Measurements from ENCODE around the gene PRKCE.

PRKCE gene

DNA sequence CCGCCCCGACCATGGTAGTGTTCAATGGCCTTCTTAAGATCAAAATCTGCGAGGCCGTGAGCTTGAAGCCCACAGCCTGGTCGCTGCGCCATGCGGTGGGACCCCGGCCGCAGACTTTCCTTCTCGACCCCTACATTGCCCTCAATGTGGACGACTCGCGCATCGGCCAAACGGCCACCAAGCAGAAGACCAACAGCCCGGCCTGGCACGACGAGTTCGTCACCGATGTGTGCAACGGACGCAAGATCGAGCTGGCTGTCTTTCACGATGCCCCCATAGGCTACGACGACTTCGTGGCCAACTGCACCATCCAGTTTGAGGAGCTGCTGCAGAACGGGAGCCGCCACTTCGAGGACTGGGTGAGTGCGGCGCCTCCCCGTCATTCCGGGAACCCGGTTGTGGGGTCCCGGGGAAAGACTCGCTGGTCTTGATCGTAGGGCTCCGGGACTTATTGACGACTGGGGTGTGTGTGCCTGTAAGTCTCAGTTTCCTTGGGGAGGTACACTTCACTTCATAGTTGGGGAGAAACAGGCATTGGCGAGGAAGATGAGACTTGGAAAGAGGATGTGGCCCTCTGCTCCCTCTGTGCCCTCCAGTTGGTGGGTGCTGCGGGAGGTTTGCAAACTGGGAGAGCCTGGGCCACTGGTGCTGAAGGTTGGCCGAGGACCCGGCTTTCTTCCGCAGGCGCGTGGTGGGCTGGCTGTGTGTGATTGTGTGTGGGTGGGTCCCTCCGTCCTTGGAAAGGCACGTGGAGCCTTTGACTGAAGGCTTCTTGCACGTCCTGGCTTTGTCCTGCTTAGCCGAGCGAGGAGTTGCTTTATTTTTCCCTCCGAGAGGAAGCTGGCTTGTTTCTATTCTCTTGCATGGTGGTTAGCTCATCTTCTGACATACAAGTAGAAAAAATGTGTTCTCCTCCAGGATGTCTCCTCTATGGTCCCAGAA is 886 bp downstream of the PRKCE start:
- no peaks in the 10 kb centered on the region for H3K9me3 ChIP-seq (ENCODE audit: control insufficient read depth, low read length)
- peak overlapping the region; percentile 77 for H3K9ac ChIP-seq (ENCODE audit: low read length)
- no peaks in the 10 kb centered on the region for H3K36me3 ChIP-seq (ENCODE audit: control insufficient read depth, insufficient read depth, low read length)
- H3K27me3 ChIP-seq (ENCODE audit: control insufficient read depth, insufficient read depth, low read length) = no peaks in the 10 kb centered on the region
- peak overlapping the region; percentile 57 for H3K4me3 ChIP-seq (ENCODE audit: low read length)
- no peaks in the 10 kb centered on the region for H3K4me1 ChIP-seq (ENCODE audit: control insufficient read depth, insufficient read depth, low read length)

DNA sequence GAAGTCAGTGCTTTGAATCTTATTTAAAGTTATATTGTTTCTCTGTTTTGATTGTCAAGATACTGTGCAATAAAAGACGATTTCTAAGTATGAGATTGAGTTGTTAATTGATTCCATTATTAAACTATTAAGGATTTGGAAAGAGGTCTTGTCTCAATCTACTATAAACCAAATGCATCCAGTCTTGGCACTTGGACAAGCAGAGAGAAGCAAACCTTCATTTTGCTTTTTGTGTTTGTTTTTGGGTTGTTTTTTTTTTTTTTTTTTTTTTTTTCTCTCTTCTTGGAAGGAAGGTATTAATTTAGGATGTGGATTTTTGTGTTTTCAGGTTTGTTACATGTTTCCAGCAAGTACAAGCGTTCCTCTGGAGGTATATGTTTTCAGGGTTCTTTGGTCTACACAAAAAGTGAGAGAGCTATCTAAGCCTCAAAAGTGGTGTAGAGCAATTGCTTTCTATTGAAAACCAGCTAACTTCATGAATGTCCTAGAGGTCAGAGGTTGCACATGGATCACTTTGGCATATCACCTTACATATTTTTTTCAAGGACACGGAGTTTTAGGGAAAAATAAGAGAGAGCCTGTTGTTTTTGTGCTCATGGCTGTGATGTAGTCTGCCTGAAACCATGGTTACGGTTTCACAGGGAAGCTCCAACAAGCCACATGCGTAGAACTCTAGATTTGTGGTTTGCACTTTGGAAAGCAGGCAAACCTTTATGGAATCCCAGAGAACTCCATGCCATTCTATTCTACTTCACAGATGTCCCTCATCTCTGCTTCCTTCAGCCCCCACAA is 1.8 kb downstream of the PRKCE start:
- Histone ChIP-seq H3K4me3 (ENCODE audit: low read length) (no peak overlapping the region), H3K9ac (ENCODE audit: low read length) (no peak overlapping the region), H3K27me3 (ENCODE audit: control insufficient read depth, insufficient read depth, low read length) (no peaks in the 10 kb centered on the region), H3K36me3 (ENCODE audit: control insufficient read depth, insufficient read depth, low read length) (no peaks in the 10 kb centered on the region), H3K9me3 (ENCODE audit: control insufficient read depth, low read length) (no peaks in the 10 kb centered on the region), H3K4me1 (ENCODE audit: control insufficient read depth, insufficient read depth, low read length) (no peaks in the 10 kb centered on the region)

DNA sequence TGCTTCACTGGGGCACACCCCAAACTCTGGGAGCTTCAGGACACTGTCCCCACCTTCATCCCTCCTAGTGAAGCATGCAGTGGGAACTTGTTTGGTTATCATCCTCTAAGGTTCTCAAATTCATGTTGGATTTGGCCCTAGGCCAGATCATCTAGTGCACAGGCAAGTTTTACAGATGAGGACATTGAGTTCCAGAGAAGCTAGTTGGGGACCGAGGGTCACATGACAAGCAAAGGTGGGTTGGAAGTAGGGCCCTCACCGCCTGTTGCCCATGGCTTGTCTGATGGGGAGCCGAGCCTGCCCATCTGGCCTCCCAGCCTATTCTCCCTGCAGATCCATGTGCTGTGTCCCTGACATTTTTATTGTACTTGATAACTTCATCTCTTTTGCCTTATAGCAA is 2.8 kb downstream of the PRKCE start:
- H3K9ac ChIP-seq (ENCODE audit: low read length) = no peak overlapping the region
- H3K36me3 ChIP-seq (ENCODE audit: control insufficient read depth, insufficient read depth, low read length) = no peaks in the 10 kb centered on the region
- H3K4me3 ChIP-seq (ENCODE audit: low read length) = no peak overlapping the region
- no peaks in the 10 kb centered on the region for H3K27me3 ChIP-seq (ENCODE audit: control insufficient read depth, insufficient read depth, low read length)
- H3K9me3 ChIP-seq (ENCODE audit: control insufficient read depth, low read length) = no peaks in the 10 kb centered on the region
- no peaks in the 10 kb centered on the region for H3K4me1 ChIP-seq (ENCODE audit: control insufficient read depth, insufficient read depth, low read length)

DNA sequence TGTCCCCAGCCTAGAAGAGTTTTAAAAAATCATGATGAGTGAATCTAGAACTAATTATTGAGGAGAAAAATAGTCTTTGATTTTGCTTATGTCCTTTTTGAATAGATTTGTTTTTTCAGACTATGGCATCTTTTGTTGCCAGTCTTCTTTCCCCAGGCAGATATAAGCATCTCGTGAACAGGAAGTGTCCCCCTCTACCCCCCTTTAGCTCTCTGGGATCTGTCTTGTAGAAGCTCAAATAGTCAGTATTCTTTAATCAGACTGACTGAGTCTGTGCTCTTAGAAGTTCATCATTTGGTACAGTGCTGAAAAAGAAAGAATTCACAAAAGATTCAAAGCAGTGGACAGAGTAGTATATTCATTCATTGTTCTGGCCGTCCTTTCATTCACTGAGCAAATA is 10.4 kb downstream of the PRKCE start:
- H3K9me3 ChIP-seq (ENCODE audit: control insufficient read depth, low read length) = no peaks in the 10 kb centered on the region
- H3K4me3 ChIP-seq (ENCODE audit: low read length) = no peak overlapping the region
- H3K36me3 ChIP-seq (ENCODE audit: control insufficient read depth, insufficient read depth, low read length) = no peaks in the 10 kb centered on the region
- no peaks in the 10 kb centered on the region for H3K27me3 ChIP-seq (ENCODE audit: control insufficient read depth, insufficient read depth, low read length)
- H3K9ac ChIP-seq (ENCODE audit: low read length) = no peak overlapping the region
- H3K4me1 ChIP-seq (ENCODE audit: control insufficient read depth, insufficient read depth, low read length) = no peaks in the 10 kb centered on the region

DNA sequence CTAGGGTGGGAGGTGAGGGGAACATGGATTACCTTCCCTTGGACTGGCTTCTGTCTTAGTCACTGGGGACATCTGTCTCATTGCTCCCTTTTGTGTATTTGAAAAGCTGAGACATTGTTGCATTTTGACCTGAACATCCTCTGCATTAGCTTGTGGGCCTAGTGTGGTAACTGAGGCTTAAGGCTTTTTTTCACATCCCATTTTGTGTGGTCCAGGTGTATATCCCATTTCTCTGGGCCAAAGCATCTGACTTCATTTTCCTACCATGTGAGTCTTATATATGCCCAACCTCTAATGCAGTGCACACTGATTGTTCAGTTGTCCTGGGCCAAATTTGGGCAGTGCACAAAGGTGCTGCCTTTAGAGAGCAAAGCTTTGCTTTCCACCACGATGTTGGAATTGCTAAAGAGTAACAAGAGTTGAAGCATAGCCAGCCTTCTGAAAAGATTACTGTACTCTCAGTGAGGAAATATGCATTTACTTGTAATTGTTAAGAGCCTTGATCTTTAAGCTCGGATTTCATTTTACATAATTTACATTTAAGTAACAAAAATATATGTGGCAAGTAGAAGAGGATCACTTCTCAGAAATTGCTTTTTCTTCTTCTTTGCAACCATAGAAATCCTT is 13.3 kb downstream of the PRKCE start:
- Histone ChIP-seq H3K4me3 (ENCODE audit: low read length) (no peak overlapping the region), H3K27me3 (ENCODE audit: control insufficient read depth, insufficient read depth, low read length) (no peaks in the 10 kb centered on the region), H3K36me3 (ENCODE audit: control insufficient read depth, insufficient read depth, low read length) (no peaks in the 10 kb centered on the region), H3K9me3 (ENCODE audit: control insufficient read depth, low read length) (no peaks in the 10 kb centered on the region), H3K4me1 (ENCODE audit: control insufficient read depth, insufficient read depth, low read length) (peaks cover 7% of the 10 kb centered on the region), H3K9ac (ENCODE audit: low read length) (no peak overlapping the region)

DNA sequence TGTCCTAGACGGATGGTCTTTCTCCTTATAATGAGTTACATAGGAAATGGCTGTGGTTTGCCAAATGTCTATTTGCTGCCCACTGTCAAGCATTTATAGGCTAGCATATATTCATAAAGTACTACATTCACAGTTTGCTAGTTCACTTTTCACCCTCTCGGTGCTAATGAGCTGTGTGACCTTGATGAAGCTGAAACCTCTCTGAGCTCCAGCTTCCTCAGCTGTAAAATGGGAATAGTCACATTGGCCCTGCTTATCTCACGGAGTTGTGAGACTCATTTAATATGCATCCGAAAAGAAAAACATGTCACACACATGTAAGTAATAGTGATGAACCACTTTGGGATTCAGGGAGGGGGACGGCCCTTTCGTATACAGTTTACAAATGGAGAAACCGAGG is 17.0 kb downstream of the PRKCE start:
- Histone ChIP-seq H3K36me3 (ENCODE audit: control insufficient read depth, insufficient read depth, low read length) (no peaks in the 10 kb centered on the region), H3K4me3 (ENCODE audit: low read length) (no peak overlapping the region), H3K9me3 (ENCODE audit: control insufficient read depth, low read length) (no peaks in the 10 kb centered on the region), H3K27me3 (ENCODE audit: control insufficient read depth, insufficient read depth, low read length) (no peaks in the 10 kb centered on the region), H3K9ac (ENCODE audit: low read length) (no peak overlapping the region), H3K4me1 (ENCODE audit: control insufficient read depth, insufficient read depth, low read length) (peaks cover 11% of the 10 kb centered on the region)

DNA sequence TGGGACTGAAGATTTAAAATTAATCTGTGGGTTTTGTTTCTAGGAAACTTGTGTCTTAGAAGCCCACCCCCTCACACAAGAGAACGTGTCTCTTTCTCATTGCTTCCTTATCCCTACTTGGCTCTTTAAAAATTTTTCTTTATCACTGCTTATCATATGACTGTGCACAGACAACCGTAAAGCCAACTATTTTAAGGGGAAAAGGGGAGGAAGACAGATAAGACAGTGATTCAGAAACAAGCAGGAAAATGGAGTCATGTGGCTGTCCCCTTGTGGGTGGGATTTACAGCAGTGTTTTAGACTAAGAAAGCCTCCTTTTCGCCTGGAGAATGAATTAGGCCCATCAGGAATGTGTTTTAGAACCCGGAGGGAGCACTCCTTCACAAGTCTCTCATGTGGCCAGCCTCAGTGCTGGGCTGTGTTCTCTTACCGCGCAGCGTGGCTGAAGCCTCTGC is 17.6 kb downstream of the PRKCE start:
- Histone ChIP-seq H3K9ac (ENCODE audit: low read length) (no peak overlapping the region), H3K36me3 (ENCODE audit: control insufficient read depth, insufficient read depth, low read length) (no peaks in the 10 kb centered on the region), H3K27me3 (ENCODE audit: control insufficient read depth, insufficient read depth, low read length) (no peaks in the 10 kb centered on the region), H3K4me1 (ENCODE audit: control insufficient read depth, insufficient read depth, low read length) (peaks cover 11% of the 10 kb centered on the region), H3K9me3 (ENCODE audit: control insufficient read depth, low read length) (no peaks in the 10 kb centered on the region), H3K4me3 (ENCODE audit: low read length) (no peak overlapping the region)

DNA sequence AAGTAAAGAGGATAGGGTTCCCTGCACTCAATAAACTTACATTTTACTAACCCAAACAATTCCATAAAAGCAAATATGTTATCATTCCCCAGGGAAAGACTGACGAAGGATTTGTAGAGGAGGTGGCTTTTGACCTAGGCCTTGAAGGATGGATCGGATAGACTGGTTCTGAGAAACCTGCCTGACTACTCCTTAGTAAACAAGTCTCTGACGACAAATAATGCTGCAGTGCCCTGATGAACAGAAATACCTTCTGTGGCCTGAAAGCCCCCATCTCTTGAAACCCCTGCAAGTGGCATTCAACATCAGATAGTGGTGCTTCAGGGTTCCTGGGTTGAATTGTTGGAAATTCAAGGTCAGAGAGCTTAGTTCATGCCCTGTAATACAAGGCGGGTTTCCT is 19.2 kb downstream of the PRKCE start:
- Histone ChIP-seq H3K9ac (ENCODE audit: low read length) (no peak overlapping the region), H3K4me3 (ENCODE audit: low read length) (no peak overlapping the region), H3K36me3 (ENCODE audit: control insufficient read depth, insufficient read depth, low read length) (no peaks in the 10 kb centered on the region), H3K9me3 (ENCODE audit: control insufficient read depth, low read length) (no peaks in the 10 kb centered on the region), H3K27me3 (ENCODE audit: control insufficient read depth, insufficient read depth, low read length) (no peaks in the 10 kb centered on the region), H3K4me1 (ENCODE audit: control insufficient read depth, insufficient read depth, low read length) (peaks cover 27% of the 10 kb centered on the region)

DNA sequence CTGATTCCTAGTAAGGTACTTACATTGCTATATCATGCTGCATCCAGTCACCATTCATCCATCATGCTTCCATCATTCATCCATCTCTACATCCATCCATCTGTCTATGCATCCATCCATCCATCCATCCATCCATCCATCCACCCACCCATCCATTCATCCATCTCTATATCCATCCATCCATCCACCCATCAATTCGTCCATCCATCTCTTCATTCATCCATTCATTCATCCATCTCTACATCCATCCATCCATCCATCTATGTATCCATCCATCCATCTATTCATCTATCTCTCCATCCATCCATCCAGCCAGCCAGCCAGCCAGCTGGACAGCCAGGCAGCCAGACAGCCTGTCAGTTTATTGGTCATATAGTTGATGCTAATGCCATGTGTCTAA is 20.7 kb downstream of the PRKCE start:
- peaks cover 36% of the 10 kb centered on the region for H3K4me1 ChIP-seq (ENCODE audit: control insufficient read depth, insufficient read depth, low read length)

DNA sequence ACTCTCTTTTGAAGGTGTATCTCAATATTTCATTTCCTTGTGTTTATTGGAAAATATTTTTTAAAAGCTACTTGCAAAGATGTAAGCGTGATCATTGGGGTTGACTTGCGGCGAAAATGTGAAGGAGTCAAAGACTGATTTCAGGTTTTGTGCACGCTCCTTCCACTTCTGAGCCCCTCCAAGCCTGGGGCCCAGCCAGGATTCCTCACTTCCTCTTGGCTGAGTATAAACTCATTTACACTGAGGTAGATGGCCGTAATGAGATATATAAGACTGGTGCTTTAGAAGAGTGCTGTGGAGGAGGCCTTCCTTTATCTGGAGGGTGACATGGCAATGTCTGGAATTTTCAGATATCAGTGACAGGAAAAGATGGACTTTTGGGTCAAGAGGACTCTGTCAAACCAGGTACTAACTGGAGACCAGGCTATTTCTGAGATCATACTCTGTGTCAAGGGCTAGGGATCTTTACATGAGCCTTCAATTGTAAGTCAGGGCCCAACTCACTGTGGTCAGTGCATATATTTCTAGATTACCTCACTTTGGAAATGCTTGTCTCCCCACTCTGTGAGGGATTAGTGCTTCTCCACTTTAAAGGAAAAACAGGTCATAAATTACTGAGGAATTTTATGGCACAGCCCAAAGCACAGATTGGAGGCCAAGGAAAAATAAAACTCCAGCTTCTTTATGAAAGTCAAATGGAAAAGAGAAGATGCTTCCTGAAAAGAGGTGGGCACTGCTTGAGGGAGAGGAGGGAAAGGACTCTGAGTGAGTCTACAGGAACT is 22.8 kb downstream of the PRKCE start:
- Histone ChIP-seq H3K4me1 (ENCODE audit: control insufficient read depth, insufficient read depth, low read length) (peaks cover 30% of the 10 kb centered on the region), H3K27me3 (ENCODE audit: control insufficient read depth, insufficient read depth, low read length) (no peaks in the 10 kb centered on the region), H3K4me3 (ENCODE audit: low read length) (no peak overlapping the region), H3K36me3 (ENCODE audit: control insufficient read depth, insufficient read depth, low read length) (no peaks in the 10 kb centered on the region), H3K9me3 (ENCODE audit: control insufficient read depth, low read length) (no peaks in the 10 kb centered on the region), H3K9ac (ENCODE audit: low read length) (peak overlapping the region; percentile 2)

More for the DNA sequence above, 20.7 kb downstream of the PRKCE start:
- no peaks in the 10 kb centered on the region for H3K36me3 ChIP-seq (ENCODE audit: control insufficient read depth, insufficient read depth, low read length)
- no peak overlapping the region for H3K9ac ChIP-seq (ENCODE audit: low read length)
- H3K9me3 ChIP-seq (ENCODE audit: control insufficient read depth, low read length) = no peaks in the 10 kb centered on the region
- no peaks in the 10 kb centered on the region for H3K27me3 ChIP-seq (ENCODE audit: control insufficient read depth, insufficient read depth, low read length)
- H3K4me3 ChIP-seq (ENCODE audit: low read length) = no peak overlapping the region

DNA sequence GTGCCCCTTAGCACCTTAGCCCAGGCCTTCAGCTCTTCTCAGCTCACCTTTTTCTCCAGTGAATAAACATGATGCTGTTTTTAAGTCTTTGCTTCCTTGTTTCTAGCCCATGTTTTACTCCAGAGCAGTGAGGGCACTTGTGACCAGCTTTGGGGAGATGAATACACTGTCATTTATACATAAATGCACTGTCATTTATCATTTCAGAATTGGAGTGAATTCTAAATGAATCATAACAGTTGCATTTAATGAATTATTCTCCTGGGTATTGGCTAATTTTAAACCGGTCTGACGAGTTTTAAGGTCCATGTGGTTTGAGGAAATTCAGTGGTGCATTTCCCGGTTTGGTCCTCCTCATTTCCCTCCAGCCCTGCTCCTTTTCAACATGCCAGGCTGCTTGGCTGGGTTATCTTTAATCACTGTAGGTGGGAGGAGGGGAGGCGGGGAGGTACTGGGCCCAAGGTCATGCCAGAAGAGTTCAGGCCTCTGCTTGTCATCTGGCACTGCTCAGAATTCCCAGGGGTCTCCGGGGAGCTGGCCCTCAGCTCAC is 23.9 kb downstream of the PRKCE start:
- peaks cover 34% of the 10 kb centered on the region for H3K4me1 ChIP-seq (ENCODE audit: control insufficient read depth, insufficient read depth, low read length)
- no peaks in the 10 kb centered on the region for H3K9me3 ChIP-seq (ENCODE audit: control insufficient read depth, low read length)
- H3K9ac ChIP-seq (ENCODE audit: low read length) = no peak overlapping the region
- H3K27me3 ChIP-seq (ENCODE audit: control insufficient read depth, insufficient read depth, low read length) = no peaks in the 10 kb centered on the region
- H3K36me3 ChIP-seq (ENCODE audit: control insufficient read depth, insufficient read depth, low read length) = no peaks in the 10 kb centered on the region
- H3K4me3 ChIP-seq (ENCODE audit: low read length) = no peak overlapping the region
